Activated CD8-positive, alpha-beta memory T cell treated with anti-CD3 and anti-CD28 coated beads for 48 hours (primary cell): ENCODE measurements around the gene VAT1L.

Source experiments
- DNase-seq, 3 experiments: peaks; one replicate each; pipeline ENCODE4 v3.0.0-alpha.2; 2020; ENCODE audit warnings: low read depth in 2 of 3, low spot score in 2 of 3

The VAT1L gene

GRCh38 chr16:77868052-77868451 lies 79.7 kb downstream of the VAT1L start:
- DNase-seq: no peak

- DNase-seq: no peak
Observed at GRCh38 chr16:77868478-77868877, 80.1 kb downstream of the VAT1L start.

GRCh38 chr16:77869997-77870813 lies 81.8 kb downstream of the VAT1L start:
- no peak for DNase-seq

GRCh38 chr16:77871932-77872331 lies 83.6 kb downstream of the VAT1L start:
- DNase-seq: no peak

GRCh38 chr16:77873066-77873465 lies 84.7 kb downstream of the VAT1L start:
- DNase-seq: no peak

GRCh38 chr16:77874347-77874746 lies 86.0 kb downstream of the VAT1L start:
- no peak for DNase-seq

- DNase-seq: no peak
Observed at GRCh38 chr16:77876776-77877175, 88.4 kb downstream of the VAT1L start.

GRCh38 chr16:77877712-77878347 lies 89.5 kb downstream of the VAT1L start:
- DNase-seq: no peak

- no peak for DNase-seq
Observed at GRCh38 chr16:77881355-77882030, 93.1 kb downstream of the VAT1L start.

GRCh38 chr16:77882358-77882757 lies 94.0 kb downstream of the VAT1L start:
- no peak for DNase-seq

- no peak for DNase-seq
Observed at GRCh38 chr16:77885571-77886295, 97.4 kb downstream of the VAT1L start.

GRCh38 chr16:77888871-77889270 lies 100.5 kb downstream of the VAT1L start:
- no peak for DNase-seq

- DNase-seq: no peak
Observed at GRCh38 chr16:77890075-77890474, 101.7 kb downstream of the VAT1L start.

GRCh38 chr16:77894162-77894561 lies 105.8 kb downstream of the VAT1L start:
- DNase-seq: no peak

GRCh38 chr16:77895962-77896361 lies 107.6 kb downstream of the VAT1L start:
- no peak for DNase-seq

GRCh38 chr16:77896415-77897128 lies 108.2 kb downstream of the VAT1L start:
- DNase-seq: no peak

GRCh38 chr16:77897129-77897437 lies 108.7 kb downstream of the VAT1L start:
- DNase-seq: no peak

GRCh38 chr16:77897831-77898605 lies 109.7 kb downstream of the VAT1L start:
- no peak for DNase-seq

- no peak for DNase-seq
Observed at GRCh38 chr16:77898671-77899211, 110.4 kb downstream of the VAT1L start.

- DNase-seq: no peak
Observed at GRCh38 chr16:77899416-77899815, 111.1 kb downstream of the VAT1L start.
